Neural cell (in vitro differentiated cells): ENCODE measurements around the gene KPNA1. TPM values are rescaled to one million over a fixed set of nuclear protein-coding genes. Genes with fewer than 3 reads are reported as not detected.

Experiments used
- H2AFZ ChIP-seq: fragments of 200-600, 300-800 bp; sonication (generic), shearing (Covaris generic); 2 replicates; pipeline ENCODE4 v1.6.0; 2014; ENCODE audit warnings: low read depth, mild to moderate bottlenecking, antibody characterized with exemption, low read length, moderate library complexity
- H3F3A ChIP-seq: fragments of 200-600 bp; shearing (Covaris generic); 2 replicates; pipeline ENCODE4 v1.6.1; 2016; ENCODE audit warnings: mild to moderate bottlenecking, moderate library complexity, mixed read lengths, antibody characterized with exemption, low read length; ENCODE audit not compliant: insufficient read depth, poor library complexity, severe bottlenecking
- H3K27ac ChIP-seq: fragments of 200-600, 300-800 bp; sonication (generic), shearing (Covaris generic); 2 replicates; pipeline ENCODE4 v1.5.1; 2014; ENCODE audit warnings: mild to moderate bottlenecking, low read length, moderate library complexity
- H3K27me3 ChIP-seq: fragments of 300-800, 200-600 bp; sonication (generic), shearing (Covaris generic); 2 replicates; pipeline ENCODE4 v1.6.0; 2014; ENCODE audit warnings: mild to moderate bottlenecking, low read depth, low read length, moderate library complexity; ENCODE audit not compliant: insufficient read depth
- H3K36me3 ChIP-seq: fragments of 300-800, 200-600 bp; sonication (generic), shearing (Covaris generic); 2 replicates; pipeline ENCODE4 v1.5.1; 2014; ENCODE audit warnings: mild to moderate bottlenecking, antibody characterized with exemption, low read length, moderate library complexity; ENCODE audit not compliant: insufficient read depth
- H3K4me2 ChIP-seq: fragments of 300-800, 200-600 bp; sonication (generic), shearing (Covaris generic); 2 replicates; pipeline ENCODE4 v1.6.0; 2014; ENCODE audit warnings: mild to moderate bottlenecking, low read length
- H3K4me3 ChIP-seq: fragments of 300-800, 200-600 bp; sonication (generic), shearing (Covaris generic); 2 replicates; pipeline ENCODE4 v1.5.1; 2014; ENCODE audit warnings: mild to moderate bottlenecking, low read length, moderate library complexity
- H3K79me2 ChIP-seq: fragments of 200-600 bp; shearing (Covaris generic); replicated peaks from 2 replicates; pipeline ENCODE4 v1.6.0; 2014; ENCODE audit warnings: mild to moderate bottlenecking, low read length, moderate library complexity; ENCODE audit not compliant: insufficient read depth
- H3K9ac ChIP-seq: fragments of 300-800, 200-600 bp; sonication (generic), shearing (Covaris generic); 2 replicates; pipeline ENCODE4 v1.6.1; 2016; ENCODE audit warnings: mild to moderate bottlenecking, low read length, mixed read lengths
- H3K9me2 ChIP-seq: fragments of 200-600 bp; shearing (Covaris generic); 2 replicates; pipeline ENCODE4 v1.6.1; 2016; ENCODE audit warnings: mild to moderate bottlenecking, low read length, mixed read lengths; ENCODE audit not compliant: insufficient read depth
- H3K9me3 ChIP-seq: fragments of 200-600, 300-800 bp; sonication (generic), shearing (Covaris generic); 2 replicates; pipeline ENCODE4 v1.6.1; 2016; ENCODE audit warnings: mild to moderate bottlenecking, mixed run types, low read length, moderate library complexity, mixed read lengths
- H4K20me1 ChIP-seq: fragments of 200-600 bp; shearing (Covaris generic); 2 replicates; pipeline ENCODE4 v1.6.1; 2016; ENCODE audit warnings: mild to moderate bottlenecking, mixed run types; ENCODE audit not compliant: insufficient read depth
- CTCF ChIP-seq: fragments of 450-650 bp; IDR thresholded peaks from 2 replicates; pipeline ENCODE4 v1.5.1; 2014; ENCODE audit warnings: antibody characterized with exemption, mild to moderate bottlenecking, moderate library complexity; ENCODE audit not compliant: poor library complexity, severe bottlenecking
- EP300 ChIP-seq: fragments of 450-650 bp; conservative IDR thresholded peaks from 2 replicates; pipeline ENCODE4 v1.6.1; 2014; ENCODE audit warnings: antibody characterized with exemption, mild to moderate bottlenecking, moderate library complexity; ENCODE audit not compliant: poor library complexity, severe bottlenecking
- EZH2 ChIP-seq: fragments of 200-600, 300-800 bp; shearing (Covaris generic), sonication (generic); IDR thresholded peaks from 2 replicates; pipeline ENCODE4 v1.6.1; 2014; ENCODE audit warnings: antibody characterized with exemption, low read length, borderline replicate concordance, mild to moderate bottlenecking; ENCODE audit not compliant: insufficient read depth, poor library complexity, severe bottlenecking
- MXI1 ChIP-seq: fragments of 450-650 bp; conservative IDR thresholded peaks from 2 replicates; pipeline ENCODE4 v1.6.1; 2014; ENCODE audit warnings: antibody characterized with exemption, mild to moderate bottlenecking; ENCODE audit not compliant: poor library complexity, severe bottlenecking
- POLR2AphosphoS5 ChIP-seq: IDR thresholded peaks from 2 replicates; pipeline ENCODE4 v1.6.1; 2012
- RAD21 ChIP-seq: fragments of 450-650 bp; conservative IDR thresholded peaks from 2 replicates; pipeline ENCODE4 v1.6.1; 2014; ENCODE audit warnings: antibody characterized with exemption, mild to moderate bottlenecking, moderate library complexity
- REST ChIP-seq: IDR thresholded peaks from 2 replicates; pipeline ENCODE4 v1.6.1; 2012; ENCODE audit warnings: borderline replicate concordance
- SMC3 ChIP-seq: fragments of 450-650 bp; conservative IDR thresholded peaks from 2 replicates; pipeline ENCODE4 v1.6.1; 2014; ENCODE audit warnings: antibody characterized with exemption, mild to moderate bottlenecking, moderate library complexity; ENCODE audit not compliant: poor library complexity
- TAF1 ChIP-seq: IDR thresholded peaks from 2 replicates; pipeline ENCODE4 v1.6.1; 2012; ENCODE audit warnings: low read depth
- polyA plus RNA-seq: library from polyadenylated mRNA; depleted of rRNA; stranded (reverse); fragments of >200 nt; gene quantifications from 2 replicates; pipeline ENCODE4 v1.2.3, GENCODE V29; 2014

The KPNA1 gene
- polyA plus RNA-seq, 1 donor from 2014 or later = 35.8 TPM

- H3K9me3 ChIP-seq = no peaks in the 10 kb centered on the region
- H3F3A ChIP-seq = no peaks in the 10 kb centered on the region
- no peak overlapping the region for H2AFZ ChIP-seq
- no peaks in the 10 kb centered on the region for H3K36me3 ChIP-seq
- H3K9ac ChIP-seq = no peak overlapping the region
- peaks cover 16% of the 10 kb centered on the region for H3K27me3 ChIP-seq
- no peak overlapping the region for H3K27ac ChIP-seq
- H4K20me1 ChIP-seq = no peaks in the 10 kb centered on the region
- no peak for TF ChIP-seq TAF1
- TF ChIP-seq EZH2 = no peak
- TF ChIP-seq CTCF = no peak
- no peak for TF ChIP-seq SMC3
- TF ChIP-seq REST = no peak
- TF ChIP-seq RAD21 = no peak
- no peak for TF ChIP-seq POLR2AphosphoS5
- no peak for TF ChIP-seq EP300
- TF ChIP-seq MXI1 = no peak
- no peaks in the 10 kb centered on the region for H3K79me2 ChIP-seq
- no peak overlapping the region for H3K4me3 ChIP-seq
- H3K9me2 ChIP-seq = no peaks in the 10 kb centered on the region
- H3K4me2 ChIP-seq = no peak overlapping the region
Measured at GRCh38 chr3:122559906-122560305, 45.2 kb upstream of the KPNA1 start.

GRCh38 chr3:122558605-122559004, 43.9 kb upstream of the KPNA1 start:
- Histone ChIP-seq H3K36me3 (no peaks in the 10 kb centered on the region), H3K27me3 (peaks cover 3% of the 10 kb centered on the region), H3K9me3 (no peaks in the 10 kb centered on the region), H3K9ac (no peak overlapping the region), H2AFZ (no peak overlapping the region), H3K79me2 (no peaks in the 10 kb centered on the region), H3K4me3 (no peak overlapping the region), H3K9me2 (no peaks in the 10 kb centered on the region), H4K20me1 (no peaks in the 10 kb centered on the region), H3K4me2 (no peak overlapping the region), H3K27ac (no peak overlapping the region), H3F3A (no peaks in the 10 kb centered on the region)
- TF ChIP-seq CTCF = no peak
- no peak for TF ChIP-seq EZH2
- TF ChIP-seq REST = no peak
- no peak for TF ChIP-seq EP300
- TF ChIP-seq SMC3 = no peak
- TF ChIP-seq POLR2AphosphoS5 = no peak
- no peak for TF ChIP-seq RAD21
- no peak for TF ChIP-seq MXI1
- TF ChIP-seq TAF1 = no peak
